NCI-H748 (cell line): ENCODE measurements around the gene LTBP2.

Experiments used
- DNase-seq: peaks from one replicate; lab custom pipeline; 2025; ENCODE audit not compliant: unreplicated experiment; lab: John Stamatoyannopoulos, UW

LTBP2 gene

DNA sequence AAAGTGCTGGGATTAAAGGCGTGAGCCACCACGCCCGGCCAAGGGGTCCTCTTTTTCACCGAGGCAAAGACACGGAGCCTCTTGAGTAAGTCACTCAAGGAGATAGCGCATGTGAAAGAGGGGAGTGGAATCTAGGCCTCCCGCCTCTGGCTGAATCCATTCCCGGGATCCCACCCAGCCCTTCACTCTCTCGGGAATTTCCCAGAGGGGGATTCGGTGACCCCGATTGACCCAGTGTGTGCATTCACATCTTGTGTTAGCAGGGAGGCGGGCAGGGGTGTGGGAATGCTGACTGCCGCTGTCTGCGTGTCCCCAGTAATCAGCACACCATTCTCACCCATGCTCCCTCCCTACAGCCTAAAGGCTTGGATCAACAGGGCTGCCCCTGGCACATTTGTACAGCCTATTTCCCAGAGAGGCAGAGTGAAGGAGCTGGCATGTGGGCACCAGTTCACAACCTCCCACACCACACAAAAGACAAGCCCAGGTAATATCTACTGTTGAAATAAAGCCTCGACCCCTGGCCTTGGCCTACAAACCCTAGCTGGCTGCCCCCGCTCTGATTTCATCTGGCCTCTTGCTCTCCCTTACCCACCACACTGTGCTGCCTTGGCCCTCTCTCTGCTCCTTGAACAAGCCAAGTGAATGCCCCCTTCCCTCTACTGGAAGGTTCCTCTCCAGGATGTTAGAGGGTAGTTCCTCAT is 1.3 kb upstream of the LTBP2 start:
- no peak for DNase-seq

DNA sequence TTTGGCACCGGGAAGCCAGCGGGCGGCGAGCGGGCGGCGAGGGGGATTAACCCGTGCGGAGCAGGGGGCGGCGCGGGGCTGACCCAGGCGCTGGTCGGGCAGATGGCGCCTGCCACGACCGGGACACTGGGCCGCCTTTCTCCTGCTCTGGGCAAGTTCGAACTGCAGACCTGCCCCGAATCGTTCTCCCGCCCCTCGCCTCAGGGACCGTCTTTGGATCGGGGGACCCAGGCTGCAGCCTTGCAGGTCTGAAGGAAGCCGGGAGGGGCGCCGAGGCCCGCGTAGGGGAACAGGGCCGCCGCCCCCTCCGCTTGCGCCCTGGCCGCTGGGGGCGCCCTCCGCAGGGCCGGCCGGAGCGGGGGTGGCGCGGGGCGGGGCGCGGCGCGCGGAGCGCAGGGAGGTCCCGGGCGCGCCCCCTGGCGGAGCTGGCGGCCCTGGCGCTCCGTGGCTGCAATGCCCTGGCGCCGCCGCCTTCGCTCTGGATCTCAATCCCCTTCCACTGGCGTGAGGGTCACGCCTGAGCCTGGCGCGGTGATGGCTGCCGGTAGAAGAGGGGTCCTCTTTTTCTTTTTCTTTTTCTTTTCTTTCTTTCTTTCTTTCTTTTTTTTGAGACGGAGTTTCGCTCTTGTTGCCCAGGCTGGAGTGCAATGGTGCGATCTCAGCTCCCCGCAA is 449 bp upstream of the LTBP2 start:
- DNase-seq: peak; percentile 81

DNA sequence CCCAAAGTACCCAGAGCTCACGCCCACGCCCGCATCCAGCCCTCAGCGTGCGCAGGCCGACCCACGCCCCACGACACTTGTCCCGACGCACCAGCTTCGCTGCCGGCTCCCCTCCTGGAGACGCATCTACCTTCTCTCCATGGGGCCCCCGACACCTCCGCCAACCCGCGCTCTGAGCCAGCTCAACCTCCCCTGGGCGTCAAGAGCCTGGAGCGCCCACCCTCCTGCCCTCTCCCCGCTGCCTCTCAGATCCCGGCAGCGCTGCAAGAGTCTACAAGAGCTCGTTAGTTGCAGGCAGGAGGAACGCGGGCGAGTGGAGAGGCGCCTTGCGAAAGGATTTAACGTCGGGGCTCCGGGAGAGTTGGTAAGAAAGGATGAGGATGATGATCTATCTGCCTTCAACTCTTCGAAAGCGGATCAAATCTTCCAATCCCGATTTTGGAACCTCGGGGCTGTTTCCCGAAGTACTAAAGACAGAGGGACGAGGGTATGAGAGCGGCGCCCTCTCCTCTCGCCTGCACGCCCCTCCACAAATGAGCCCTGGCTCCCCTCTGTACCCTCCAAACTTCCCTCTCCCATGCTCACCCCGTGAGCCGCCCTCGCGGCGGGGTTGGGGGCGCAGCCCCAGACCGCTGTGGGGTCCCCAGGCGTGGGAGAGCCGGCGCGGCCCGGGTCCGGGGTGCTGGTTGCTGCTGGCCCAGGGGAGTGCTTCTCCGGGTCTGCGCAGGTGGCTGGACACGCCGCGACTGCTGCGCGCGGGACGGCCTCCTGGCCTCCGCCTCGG is 979 bp downstream of the LTBP2 start:
- DNase-seq: no peak

DNA sequence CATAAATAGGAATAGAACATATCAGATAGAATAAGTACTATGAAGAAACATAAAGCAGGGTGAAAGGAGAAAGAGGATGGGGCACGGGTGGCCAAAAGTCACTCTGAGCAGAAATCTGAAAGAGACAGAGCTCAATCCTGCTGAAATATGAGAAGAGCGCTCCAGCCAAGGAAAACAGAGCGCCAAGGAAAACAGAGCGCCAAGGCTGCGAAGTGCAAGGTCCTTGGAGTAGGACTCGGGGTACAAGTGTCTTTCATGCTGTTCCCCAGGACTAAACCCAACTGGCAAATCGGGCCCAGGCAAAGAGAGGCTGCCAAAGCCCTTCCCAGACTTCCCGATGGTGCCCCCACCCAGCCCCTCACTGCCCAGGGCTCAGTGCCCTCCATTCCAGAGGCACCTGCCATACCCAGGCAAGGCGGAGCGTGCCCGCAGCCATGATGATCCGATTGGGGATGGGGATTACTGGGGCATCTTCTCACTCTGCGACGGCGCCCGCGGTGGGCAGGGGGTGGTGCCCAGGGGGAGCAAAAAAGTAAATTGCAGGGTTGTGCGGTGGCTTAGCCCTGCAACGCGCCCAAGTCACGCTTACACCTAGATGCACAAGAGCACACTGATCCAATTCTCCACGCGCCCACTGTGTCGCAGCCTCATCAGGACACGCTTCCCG is 1.7 kb downstream of the LTBP2 start:
- DNase-seq: no peak

DNA sequence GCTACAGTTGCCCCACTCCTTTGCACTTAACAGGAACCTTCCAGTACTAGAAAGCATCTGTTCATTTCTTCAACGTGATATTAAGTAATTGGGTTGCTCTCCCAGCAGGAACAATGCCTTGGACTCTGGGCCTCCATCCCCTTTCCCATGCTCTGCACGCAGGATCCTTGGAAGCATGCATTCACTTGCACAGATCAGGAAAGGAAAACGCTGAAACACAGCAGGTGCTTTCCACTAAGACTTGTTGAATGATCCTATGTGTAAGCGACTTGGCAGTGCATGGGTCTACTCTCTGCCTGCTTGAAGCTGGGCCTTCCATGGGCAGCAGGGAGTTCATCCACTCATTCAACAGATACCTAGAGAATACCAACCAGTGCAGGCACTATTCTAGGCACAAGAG is 2.3 kb downstream of the LTBP2 start:
- DNase-seq: peak; percentile 17

DNA sequence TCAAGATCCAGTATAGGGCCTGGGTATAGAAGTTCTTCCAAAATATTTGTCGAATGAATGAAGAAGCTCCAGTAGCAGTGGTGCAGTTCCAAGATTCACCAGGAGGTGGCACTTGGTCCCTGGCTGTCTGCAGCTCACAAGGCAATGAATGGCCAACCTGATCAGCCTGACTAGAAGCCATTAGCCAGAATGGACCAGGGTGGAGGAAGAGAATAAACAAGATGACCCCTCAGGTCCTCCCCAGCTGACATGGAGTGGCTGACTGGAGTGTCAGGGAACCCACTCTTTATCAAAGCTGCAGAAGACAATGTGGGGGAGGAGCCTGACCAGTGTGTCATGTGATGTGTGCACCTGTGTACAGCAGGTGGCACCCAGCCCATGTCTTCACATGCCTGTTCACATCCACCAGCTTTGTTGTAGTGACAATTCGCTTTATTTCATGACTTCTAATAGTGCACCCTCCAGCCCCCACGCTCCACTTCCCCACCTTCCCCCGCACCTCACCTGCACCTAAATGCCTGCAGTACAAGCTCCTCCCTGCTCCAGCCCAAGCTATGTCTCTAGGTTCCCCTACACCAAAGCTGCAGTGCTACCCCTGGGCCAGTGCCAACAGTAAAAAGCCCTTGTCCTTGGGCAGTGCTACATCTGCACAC is 3.0 kb downstream of the LTBP2 start:
- DNase-seq: peak; percentile 85

DNA sequence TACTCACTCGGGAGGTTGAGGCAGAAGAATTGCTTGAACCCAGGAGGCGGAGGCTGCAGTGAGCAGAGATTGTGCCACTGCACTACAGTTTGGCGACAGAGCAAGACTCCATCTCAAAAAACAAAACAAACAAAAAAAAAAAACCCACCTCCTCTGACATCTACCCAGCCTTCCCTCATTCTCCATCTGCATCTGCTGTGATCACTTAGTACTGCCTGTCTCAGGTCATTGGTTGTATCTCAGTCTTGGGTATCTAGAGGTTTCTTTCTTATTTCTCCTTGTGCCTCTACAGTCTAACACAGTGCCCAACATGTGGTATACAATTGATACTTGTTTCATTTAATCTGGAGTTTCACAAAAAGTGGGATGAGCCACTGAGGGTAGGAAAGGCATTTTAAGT is 5.3 kb downstream of the LTBP2 start:
- no peak for DNase-seq

DNA sequence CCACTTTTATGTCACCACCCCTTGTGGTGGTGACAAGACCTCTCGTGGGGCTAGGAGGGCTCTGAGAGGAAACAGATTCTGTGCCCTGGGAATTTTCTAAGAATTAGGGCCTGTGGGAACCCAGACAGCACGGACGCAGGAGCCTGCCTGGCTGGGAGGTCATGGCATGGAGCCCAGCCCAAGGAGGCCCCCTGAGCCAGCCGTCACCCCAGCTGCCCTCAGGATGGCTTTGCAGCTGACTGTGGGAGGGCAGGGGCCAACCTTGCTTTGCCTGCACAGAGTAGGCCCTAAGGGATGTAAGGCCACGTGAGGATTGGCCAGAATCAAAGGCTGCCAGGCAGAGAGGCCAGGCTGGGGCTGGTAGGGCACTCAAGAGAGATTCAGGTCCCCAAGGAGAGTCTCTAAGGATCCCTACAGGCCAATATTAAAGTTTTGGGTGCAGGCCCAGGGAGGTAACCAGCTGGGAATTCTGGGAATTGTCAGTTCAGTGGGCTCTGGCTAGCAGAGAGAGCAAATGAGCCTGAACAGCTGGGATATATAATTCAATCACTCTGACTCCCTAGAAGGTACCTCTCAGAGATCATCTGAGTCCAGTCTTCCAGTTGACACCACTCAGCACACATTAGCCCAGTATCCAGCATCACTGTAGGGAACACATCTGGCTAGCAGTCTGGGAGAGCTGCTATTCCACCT is 6.4 kb downstream of the LTBP2 start:
- no peak for DNase-seq

DNA sequence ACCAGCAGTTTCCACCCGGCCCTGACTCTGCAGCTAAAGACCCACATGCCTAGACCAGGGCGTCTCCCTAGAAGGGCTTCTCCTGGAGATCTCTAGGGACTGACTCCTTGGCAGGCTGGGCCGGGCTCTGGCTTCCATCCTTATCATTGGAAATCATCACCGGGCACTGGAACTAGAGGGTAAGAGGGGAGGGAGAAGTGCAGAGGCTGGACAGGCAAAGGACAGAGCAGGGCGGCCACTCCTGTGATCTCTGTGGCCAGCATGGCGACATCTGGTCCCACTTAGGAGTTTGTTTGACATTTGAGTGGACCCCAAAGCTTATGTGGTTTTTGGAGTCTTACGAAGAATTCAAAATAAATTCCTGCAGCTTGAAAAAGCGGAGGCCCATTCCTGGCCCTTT is 7.1 kb downstream of the LTBP2 start:
- DNase-seq: no peak

DNA sequence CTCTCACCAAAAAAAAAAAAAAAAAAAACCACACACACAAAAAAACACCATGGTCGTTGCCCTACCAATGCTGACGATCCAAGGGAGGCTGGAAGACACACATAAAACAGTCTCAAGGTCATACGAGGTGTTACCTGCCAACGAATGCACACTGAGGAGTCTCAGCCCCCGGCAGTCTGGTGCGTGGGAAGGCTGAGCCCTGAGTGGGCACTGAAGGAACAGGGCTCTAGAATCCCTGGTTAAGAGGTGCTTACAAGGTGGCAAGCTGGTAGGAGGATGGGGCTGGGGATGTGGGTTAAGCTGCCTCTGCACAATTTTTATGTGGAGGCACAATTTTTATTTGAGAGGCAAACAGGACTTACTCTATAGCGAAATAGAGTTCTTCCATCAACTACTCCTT is 7.9 kb downstream of the LTBP2 start:
- DNase-seq: no peak

DNA sequence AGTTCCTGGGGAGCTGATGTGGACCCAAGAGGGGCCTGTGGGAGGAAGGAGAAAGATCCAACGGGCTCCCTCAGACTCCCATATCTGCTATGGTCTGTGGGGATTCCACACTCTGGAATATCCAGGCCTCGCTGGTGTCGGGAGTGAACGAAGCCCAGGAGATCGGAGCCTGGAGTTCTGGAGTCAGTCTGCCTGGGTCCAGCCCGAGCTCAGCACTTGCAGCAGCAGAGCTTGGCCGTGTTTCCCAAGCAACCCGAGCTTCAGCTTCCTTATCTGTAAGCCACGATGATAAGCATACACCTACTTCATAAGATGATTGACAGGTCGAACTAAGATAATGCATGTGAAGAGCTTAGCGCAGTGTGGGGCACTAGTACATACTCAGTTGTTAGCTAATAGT is 10.1 kb downstream of the LTBP2 start:
- DNase-seq: no peak

DNA sequence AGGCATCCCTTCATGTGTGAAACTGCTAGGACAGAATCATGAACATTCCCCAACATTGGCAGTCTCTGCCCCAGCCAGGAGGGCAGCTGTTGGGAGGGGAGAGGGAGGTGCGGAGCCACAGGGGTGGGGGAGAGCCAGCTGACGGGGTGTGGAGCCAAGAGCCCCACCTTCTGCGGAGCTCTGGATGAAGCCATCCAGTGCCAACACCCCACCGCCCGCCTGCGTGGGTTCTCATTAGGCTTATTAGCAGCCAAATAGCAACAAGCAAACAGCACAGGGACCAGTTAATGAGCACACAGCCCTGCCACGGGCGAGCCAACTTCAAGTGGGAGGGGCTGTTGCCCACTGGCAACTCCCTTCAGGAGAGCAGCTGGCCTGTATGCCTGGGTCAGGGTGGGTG is 12.1 kb downstream of the LTBP2 start:
- no peak for DNase-seq

DNA sequence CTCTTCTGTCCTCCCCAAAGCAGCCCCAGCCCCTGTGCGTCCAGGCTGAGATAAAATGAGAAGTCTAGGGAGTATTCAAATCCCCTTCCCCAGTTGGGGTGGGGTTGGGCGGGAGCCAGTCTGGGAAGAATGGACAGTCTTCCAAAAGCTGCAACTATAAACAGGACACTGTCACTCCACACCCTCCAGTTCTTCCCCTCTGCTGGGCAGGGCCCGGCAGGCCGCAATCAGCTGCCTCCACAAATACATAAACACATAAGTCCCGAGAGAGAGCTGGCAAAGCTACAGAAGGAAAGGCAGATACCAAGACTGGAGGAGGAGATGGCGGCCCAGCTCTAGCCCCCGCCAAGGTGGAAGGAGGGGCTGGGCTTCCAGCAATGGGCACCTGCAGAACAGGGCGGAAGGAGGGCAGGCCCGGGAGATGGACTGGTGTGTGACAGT is 12.7 kb downstream of the LTBP2 start:
- DNase-seq: no peak

DNA sequence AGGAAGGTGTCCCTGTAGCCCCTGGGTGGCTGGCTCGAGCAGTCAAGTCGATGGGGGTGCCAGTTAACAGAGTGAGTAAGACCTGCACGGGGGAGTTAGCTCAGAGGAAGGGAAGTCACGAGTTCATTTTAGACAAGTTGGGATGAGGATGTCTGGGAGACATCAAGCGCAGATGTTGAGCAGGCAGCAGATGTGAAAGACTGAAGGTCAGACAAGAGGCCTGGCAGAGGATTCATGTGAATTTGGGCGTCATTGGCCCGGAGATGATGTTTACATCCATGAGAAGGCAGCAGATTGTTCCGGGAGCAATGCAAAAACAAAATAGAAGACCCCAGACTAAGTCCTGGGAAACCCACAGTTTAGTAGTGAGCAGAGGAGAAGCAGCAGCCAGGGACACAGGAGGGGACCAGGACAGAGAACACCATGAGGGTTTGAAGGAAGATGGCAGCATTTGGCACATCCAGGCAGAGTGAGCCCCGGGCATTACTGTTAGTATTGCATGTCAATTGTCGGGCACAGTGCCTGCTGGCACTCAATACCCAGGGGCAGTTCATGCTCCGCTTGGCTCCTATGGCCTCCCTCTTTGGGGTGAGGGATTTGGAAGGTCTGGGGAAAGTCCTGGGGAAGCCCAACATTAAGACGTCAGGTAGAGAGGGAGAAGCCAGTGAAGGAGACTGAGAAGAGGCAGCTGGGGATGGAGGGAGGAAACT is 15.1 kb downstream of the LTBP2 start:
- DNase-seq: no peak

DNA sequence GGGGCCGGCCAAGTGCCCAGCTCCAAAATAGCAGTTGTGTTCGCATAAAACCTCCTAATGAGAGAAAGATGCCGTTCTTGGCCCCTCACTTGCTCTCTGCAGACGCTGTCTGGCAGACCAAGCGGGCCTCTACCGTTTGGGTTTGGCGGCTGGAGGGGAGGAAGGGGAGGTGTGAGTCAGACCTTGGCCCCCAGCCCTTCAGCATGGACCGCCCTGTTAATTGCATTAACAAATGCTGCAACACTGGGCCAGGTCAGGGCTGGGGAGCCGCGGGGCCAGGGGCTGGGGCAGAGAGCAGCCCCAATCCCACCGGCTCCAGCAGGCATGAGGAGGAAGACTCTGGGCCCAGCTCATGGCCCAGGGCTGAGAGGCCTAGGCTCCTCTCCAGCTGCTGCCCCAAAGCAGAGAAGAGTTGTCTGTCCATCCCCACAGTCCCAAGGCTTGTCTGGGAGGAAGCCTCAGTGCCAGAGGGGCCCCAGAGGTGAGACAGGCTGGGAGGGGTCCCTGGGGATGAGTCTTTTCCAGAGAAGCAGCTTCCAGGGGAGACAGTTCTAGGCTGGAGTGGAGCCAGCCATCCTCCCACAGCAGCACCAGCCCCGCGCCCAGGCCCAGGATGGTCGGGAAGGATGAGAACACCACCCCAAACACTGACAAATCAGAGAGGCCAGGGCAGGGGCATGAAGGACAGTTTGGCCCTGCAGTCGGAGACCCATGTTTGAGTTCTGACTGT is 16.9 kb downstream of the LTBP2 start:
- no peak for DNase-seq

DNA sequence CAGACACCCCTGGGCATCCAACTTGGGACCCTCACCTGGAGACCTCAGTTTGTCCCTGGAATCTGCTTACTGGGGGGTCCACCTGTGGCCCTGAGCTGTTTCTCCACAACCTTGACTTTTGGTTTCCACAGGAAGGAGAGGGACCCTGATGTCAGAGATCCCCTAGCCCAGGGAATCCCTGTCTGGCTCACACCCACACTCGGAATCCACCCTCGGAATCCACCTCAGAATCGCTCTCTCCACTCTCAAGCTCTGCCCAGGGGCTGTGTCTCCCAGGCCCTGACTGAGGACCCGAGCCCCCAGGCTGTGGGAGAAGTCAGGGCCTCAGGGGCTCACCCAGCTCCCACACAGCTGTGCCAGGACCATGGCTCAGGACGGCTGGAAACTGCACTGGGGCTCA is 17.4 kb downstream of the LTBP2 start:
- no peak for DNase-seq

DNA sequence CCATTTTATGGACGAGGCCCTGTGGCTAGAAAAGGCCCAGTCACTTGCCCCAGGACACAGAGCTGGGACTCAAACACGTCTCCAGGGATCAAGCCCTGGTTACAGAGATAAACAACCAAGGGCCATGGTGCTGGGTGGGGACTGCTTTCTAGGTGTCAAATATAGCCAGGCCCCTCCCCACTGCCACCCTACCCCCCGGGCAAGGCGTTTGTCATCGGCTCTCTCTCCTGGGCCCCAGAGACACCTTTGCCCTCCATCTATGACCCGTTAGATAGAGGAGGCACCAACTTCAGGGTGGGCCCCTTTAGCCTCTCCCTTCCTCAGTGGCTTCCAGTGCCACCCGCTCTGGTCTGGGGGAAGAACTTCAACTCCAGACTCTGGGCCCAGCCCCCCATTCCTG is 18.0 kb downstream of the LTBP2 start:
- DNase-seq: no peak

DNA sequence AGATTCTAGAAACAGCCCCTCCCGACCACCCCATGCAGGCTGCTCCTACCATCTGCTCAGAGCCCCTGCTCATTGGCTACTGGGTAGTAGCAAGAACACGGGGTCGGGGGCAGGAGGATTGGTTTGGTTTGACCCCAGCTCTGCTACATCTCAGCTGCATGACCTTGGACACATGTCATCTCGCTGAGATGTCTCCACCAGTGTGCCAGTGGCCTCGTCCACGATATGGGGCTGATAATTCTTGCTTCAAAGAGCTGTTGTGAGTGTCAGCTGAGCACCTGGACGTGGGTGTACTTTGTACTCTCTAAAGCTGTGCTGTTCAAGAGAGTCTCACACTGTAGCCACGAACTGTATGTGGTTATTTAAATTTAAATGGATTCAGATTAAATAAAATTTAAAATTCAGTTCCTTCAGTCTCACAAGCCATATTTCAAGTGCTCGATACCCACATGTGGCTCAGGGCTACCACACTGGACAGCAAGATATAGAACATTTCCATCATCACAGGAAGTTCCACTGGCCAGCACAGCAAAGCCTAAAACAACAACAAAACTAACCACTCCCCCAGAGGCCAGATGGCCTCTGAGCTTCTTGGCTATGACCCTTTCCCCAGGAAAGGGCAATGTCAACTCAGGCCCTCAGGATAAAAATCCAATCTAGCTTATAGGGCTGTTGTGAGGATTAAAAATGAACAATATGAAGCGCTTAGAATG is 18.6 kb downstream of the LTBP2 start:
- no peak for DNase-seq
